Right lobe of liver (tissue), 4 donors: ENCODE results near the gene MAP7.

ENCODE experiments used
- CTCF ChIP-seq, 4 donors: fragments of 200-600 bp in 3 of 4; fragments of 450-650 bp in 1 of 4; IDR thresholded peaks; one replicate each; pipeline versions ENCODE4 v1.5.1 to v1.8.0; 2016 to 2022; ENCODE audit warnings: antibody characterized with exemption in 4 of 4, mild to moderate bottlenecking in 2 of 4
- POLR2A ChIP-seq: fragments of 450-650 bp; IDR thresholded peaks from one replicate; pipeline ENCODE4 v1.6.1; 2017; ENCODE audit warnings: antibody characterized with exemption, mild to moderate bottlenecking
- donor health status: DM: no; HTN: no; CAD: no.
- donor health status: DM: no; HTN: no; CAD: no.
- donor health status: DM: no; HTN: yes; CAD: no.

- no peak for TF ChIP-seq CTCF (IDR thresholded peaks at IDR 0.05)
- TF ChIP-seq POLR2A = no peak
These were observed 226.7 kb downstream of the MAP7 start for GRCh38 chr6:136323431-136324112.
